Measurements from ENCODE around the gene LRRC4C.

LRRC4C gene

DNA sequence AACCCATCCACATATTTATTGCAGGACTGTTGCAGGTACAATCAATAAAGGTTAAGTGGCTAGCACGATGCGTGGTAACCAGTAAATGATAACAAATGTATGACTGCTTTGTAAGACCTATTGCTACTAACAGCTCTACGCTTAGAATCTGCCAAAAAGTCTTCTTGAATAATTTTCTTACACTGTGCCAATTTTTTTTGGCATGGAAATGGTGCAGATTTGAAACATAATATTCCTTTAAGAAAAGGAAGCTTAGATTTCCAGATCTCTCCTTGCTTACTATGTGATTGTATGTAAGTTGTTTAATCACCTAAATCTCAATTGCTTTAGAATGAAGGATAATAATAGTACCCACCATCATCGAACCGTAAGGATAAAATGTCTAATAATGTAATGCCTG, 192.0 kb downstream of the LRRC4C start:
- Mint-ChIP-seq H3K36me3 (ENCODE audit: insufficient read depth) (peaks cover 1% of the 10 kb centered on the region), H3K27ac (ENCODE audit: low read depth) (no peak overlapping the region), H3K27me3 (no peaks in the 10 kb centered on the region), H3K4me3 (no peak overlapping the region), H3K4me1 (no peaks in the 10 kb centered on the region), H3K9me3 (peaks cover 10% of the 10 kb centered on the region)
- DNase-seq (ENCODE audit: low spot score in 2 of 2) (no peak), ATAC-seq (replicated peaks; ENCODE audit: extremely low read depth, poor library complexity, severe bottlenecking) (no peak)

DNA sequence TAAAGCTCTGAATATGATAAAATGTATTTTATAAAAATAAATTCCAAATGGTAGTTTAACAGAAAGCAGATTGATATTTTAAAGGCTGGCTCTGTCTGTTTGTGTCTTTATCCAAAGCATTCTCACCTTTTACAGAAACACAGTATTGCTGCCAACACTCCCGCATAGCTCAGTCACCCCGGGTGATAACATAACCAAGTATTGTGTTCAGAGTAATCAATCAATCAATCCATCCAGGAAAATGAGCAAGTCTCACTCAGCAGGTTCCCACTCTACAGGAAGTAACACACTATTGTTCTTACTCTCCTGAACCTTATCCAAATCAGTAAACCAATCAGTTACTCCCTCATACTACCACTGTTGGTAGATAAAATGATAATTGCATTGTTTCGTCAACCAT, 203.4 kb downstream of the LRRC4C start:
- Mint-ChIP-seq H3K4me3 (no peak overlapping the region), H3K4me1 (no peaks in the 10 kb centered on the region), H3K9me3 (peaks cover 17% of the 10 kb centered on the region), H3K36me3 (ENCODE audit: insufficient read depth) (peaks cover 1% of the 10 kb centered on the region), H3K27ac (ENCODE audit: low read depth) (no peak overlapping the region), H3K27me3 (no peaks in the 10 kb centered on the region)
- no peak for DNase-seq (ENCODE audit: low spot score in 2 of 2)
- no peak for ATAC-seq (replicated peaks; ENCODE audit: extremely low read depth, poor library complexity, severe bottlenecking)

DNA sequence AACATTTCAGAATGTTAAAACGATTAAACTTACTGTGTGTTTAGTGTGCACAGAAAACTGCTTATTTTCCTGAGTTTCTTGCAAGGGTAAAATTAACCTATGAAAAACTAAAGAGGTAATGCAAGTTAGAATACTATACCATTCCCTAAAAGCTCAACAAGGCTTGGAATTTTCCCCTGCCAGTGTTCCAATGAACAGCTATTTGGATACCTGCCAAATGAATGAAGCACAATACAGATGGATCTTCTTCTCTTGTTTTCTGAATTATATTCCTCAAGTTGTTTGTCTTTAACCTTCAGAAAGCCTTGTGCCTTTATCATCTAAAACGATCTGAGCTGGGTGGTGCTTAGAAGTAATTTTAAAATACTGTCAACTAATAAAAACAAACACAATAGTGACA, 204.5 kb downstream of the LRRC4C start:
- peaks cover 18% of the 10 kb centered on the region for H3K9me3 Mint-ChIP-seq
- no peaks in the 10 kb centered on the region for H3K27me3 Mint-ChIP-seq
- H3K36me3 Mint-ChIP-seq (ENCODE audit: insufficient read depth): peaks cover 1% of the 10 kb centered on the region
- no peak overlapping the region for H3K4me3 Mint-ChIP-seq
- DNase-seq (ENCODE audit: low spot score in 2 of 2): no peak
- H3K27ac Mint-ChIP-seq (ENCODE audit: low read depth): no peak overlapping the region
- no peaks in the 10 kb centered on the region for H3K4me1 Mint-ChIP-seq
- ATAC-seq (replicated peaks; ENCODE audit: extremely low read depth, poor library complexity, severe bottlenecking): no peak

DNA sequence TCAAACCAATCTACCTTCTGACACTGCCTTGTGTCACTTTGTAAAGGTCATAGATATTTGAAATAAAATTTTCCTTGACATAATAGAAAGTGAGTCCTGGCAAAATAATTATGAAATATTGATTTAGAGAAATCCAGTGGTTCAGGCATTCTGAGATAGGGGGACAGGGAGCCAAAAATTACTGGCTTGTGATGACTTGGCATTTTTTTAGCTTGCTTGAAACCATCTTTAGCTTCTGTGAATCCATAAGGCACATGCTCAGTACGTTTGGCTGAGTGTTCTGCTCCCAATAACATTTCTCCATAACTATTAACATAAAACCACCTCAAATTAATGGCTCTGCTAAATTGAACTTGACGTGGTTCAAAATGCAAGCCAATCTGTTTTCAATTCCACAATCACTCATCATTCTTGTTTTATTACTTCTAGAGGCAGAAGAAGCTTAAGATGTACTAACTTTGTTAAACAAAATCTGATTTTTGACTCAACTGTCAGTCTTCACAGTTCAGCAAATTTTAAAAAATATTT, 209.0 kb downstream of the LRRC4C start:
- Mint-ChIP-seq H3K9me3 (peaks cover 29% of the 10 kb centered on the region), H3K36me3 (ENCODE audit: insufficient read depth) (peaks cover 1% of the 10 kb centered on the region), H3K27ac (ENCODE audit: low read depth) (no peak overlapping the region), H3K4me1 (no peaks in the 10 kb centered on the region), H3K27me3 (no peaks in the 10 kb centered on the region), H3K4me3 (no peak overlapping the region)
- no peak for DNase-seq (ENCODE audit: low spot score in 2 of 2)
- no peak for ATAC-seq (replicated peaks; ENCODE audit: extremely low read depth, poor library complexity, severe bottlenecking)

DNA sequence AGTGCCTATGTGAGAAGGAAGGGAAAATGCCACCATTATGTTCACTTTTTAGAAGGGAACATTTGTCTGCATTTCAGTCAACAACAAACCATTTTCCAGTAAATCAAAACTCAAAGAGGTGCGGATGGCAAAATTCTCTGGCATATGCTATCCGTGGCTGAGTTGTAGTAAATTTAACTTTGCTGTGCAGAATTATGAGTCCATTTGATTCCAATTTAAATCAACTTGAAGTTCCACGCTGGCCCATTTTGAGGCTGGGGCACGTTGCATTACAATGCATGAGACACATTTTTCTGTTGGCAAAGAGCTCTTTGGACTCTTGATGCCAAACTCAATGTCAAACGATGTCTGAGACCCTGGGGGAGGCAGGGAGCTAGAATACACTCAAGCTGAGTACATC, 211.8 kb downstream of the LRRC4C start:
- H3K36me3 Mint-ChIP-seq (ENCODE audit: insufficient read depth): peaks cover 1% of the 10 kb centered on the region
- no peak overlapping the region for H3K27ac Mint-ChIP-seq (ENCODE audit: low read depth)
- no peaks in the 10 kb centered on the region for H3K4me1 Mint-ChIP-seq
- H3K9me3 Mint-ChIP-seq: peaks cover 45% of the 10 kb centered on the region
- no peak overlapping the region for H3K4me3 Mint-ChIP-seq
- no peak for ATAC-seq (replicated peaks; ENCODE audit: extremely low read depth, poor library complexity, severe bottlenecking)
- no peak for DNase-seq (ENCODE audit: low spot score in 2 of 2)
- H3K27me3 Mint-ChIP-seq: no peaks in the 10 kb centered on the region

DNA sequence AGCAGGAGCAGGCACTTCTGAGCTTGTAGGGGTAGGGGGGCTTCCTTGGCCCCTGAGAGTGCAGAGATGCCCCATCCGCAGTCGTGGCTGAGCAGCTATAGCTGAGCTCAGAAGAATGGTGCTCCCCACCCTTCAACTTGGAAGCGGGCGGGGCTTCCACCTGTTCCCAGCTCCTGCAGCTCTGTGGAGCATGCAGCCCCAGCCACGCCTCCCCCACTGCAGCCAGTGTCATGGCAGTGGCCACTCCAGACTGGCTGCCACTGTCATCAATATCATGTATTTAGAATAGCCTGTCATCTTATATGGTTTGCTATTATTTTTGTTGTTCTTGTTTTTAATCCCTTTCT, 213.1 kb downstream of the LRRC4C start:
- Mint-ChIP-seq H3K27me3 (no peaks in the 10 kb centered on the region), H3K9me3 (peaks cover 39% of the 10 kb centered on the region)

DNA sequence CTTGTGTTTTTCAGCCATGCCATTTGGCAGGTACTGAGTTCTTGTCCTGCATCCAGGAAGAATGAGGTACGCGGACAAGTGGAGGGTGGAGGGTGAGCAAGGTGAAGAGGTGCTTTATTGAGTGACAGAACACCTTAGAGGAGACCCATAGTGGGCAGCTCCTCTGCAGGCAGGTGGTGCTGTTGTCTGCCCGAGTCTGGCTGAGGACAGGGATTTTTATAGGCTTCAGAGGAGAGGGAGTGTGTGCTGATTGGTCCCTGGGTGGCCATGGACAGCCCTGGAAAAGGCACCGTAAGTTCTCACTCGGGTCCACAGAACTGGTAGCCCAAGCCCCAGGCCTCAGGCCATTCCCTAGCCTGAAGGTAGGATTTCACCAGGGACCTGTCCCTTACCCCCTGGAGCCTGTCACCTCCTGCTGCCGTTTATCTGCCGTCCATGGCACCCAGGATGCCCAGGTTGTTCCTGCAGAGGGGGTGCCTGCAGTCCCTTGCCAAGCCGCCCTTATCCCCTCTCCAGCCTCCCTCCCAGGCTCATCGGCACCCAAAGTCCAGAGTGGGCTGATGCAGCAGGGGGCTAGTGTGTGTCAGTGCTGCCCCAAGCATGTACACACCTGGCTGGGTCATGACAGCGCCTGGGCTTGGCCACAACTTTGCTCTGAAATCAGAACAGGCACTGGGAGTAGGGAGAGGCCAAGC, 213.6 kb downstream of the LRRC4C start:
- Mint-ChIP-seq H3K9me3 (peaks cover 34% of the 10 kb centered on the region), H3K27me3 (no peaks in the 10 kb centered on the region), H3K36me3 (ENCODE audit: insufficient read depth) (no peaks in the 10 kb centered on the region), H3K4me3 (no peak overlapping the region), H3K27ac (ENCODE audit: low read depth) (no peak overlapping the region), H3K4me1 (no peaks in the 10 kb centered on the region)
- no peak for ATAC-seq (replicated peaks; ENCODE audit: extremely low read depth, poor library complexity, severe bottlenecking)
- DNase-seq (ENCODE audit: low spot score in 2 of 2): no peak

More for the DNA sequence above, 213.1 kb downstream of the LRRC4C start:
- Mint-ChIP-seq H3K4me1 (no peaks in the 10 kb centered on the region), H3K4me3 (no peak overlapping the region), H3K36me3 (ENCODE audit: insufficient read depth) (no peaks in the 10 kb centered on the region), H3K27ac (ENCODE audit: low read depth) (no peak overlapping the region)
- DNase-seq (ENCODE audit: low spot score in 2 of 2) (no peak), ATAC-seq (replicated peaks; ENCODE audit: extremely low read depth, poor library complexity, severe bottlenecking) (no peak)

DNA sequence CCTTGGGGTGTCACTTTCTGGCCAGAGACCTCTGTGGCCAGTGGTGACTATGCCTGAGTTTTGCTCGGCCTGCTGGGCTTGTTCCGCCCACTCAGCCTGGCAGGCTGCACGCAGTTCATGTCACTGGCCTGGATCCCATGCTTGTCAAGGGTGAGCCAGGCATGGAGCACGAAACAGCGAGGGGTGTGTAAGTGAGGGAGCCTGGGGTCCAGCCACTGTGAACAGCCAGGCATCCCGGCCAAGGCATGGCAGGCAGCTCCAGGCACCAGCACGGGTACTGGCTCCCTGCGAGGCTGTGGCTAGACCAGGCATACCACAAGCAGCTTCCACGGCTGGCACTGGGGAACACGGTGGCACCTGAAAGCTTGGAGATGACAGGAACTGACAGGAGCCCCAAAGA, 214.3 kb downstream of the LRRC4C start:
- DNase-seq (ENCODE audit: low spot score in 2 of 2) (no peak), ATAC-seq (replicated peaks; ENCODE audit: extremely low read depth, poor library complexity, severe bottlenecking) (no peak)
- peaks cover 38% of the 10 kb centered on the region for H3K9me3 Mint-ChIP-seq
- no peak overlapping the region for H3K27ac Mint-ChIP-seq (ENCODE audit: low read depth)
- no peaks in the 10 kb centered on the region for H3K4me1 Mint-ChIP-seq
- no peaks in the 10 kb centered on the region for H3K36me3 Mint-ChIP-seq (ENCODE audit: insufficient read depth)
- H3K4me3 Mint-ChIP-seq: no peak overlapping the region
- H3K27me3 Mint-ChIP-seq: no peaks in the 10 kb centered on the region

DNA sequence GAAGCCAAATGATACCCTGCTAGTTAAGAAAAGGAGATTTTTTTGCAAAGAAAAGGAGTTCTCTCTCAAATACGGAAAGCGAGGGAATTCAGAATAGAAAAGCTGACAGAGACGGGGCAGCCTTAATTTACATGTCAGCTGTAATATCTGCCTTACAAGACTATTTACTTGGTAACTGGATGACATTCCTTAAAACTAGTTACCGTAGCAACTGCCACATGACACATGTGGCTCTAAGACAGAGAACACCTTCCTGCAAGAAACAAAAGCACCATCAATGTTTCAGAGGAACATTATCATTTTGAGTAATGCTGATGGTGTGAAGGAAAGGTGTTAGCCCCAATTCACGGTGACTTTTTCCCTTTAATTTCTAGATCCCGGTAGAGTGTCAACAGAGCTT, 222.1 kb downstream of the LRRC4C start:
- H3K27ac Mint-ChIP-seq (ENCODE audit: low read depth): no peak overlapping the region
- no peaks in the 10 kb centered on the region for H3K27me3 Mint-ChIP-seq
- no peaks in the 10 kb centered on the region for H3K4me1 Mint-ChIP-seq
- H3K9me3 Mint-ChIP-seq: peaks cover 21% of the 10 kb centered on the region
- no peak for DNase-seq (ENCODE audit: low spot score in 2 of 2)
- H3K36me3 Mint-ChIP-seq (ENCODE audit: insufficient read depth): peaks cover 2% of the 10 kb centered on the region
- H3K4me3 Mint-ChIP-seq: no peak overlapping the region
- ATAC-seq (replicated peaks; ENCODE audit: extremely low read depth, poor library complexity, severe bottlenecking): no peak

DNA sequence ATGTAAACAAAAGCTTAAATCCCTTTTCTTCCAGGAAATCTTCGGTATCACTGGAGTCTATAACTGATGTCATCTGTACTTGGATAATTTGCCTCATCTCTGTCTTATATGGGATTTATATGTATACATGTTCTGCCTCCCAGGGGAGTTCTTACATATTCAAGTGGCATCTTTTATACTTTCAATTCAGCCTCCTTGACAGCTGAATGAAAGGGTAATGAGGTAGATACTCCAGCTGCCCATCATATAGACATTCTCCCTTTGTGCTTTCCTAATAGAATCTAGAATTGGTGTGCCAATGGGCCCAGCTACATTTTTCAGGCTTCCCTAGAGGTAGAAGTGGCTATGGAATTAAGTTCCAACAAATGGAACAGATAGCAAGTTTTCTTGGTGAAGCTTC, 223.8 kb downstream of the LRRC4C start:
- Mint-ChIP-seq H3K4me3 (no peak overlapping the region), H3K27ac (ENCODE audit: low read depth) (no peak overlapping the region), H3K36me3 (ENCODE audit: insufficient read depth) (peaks cover 2% of the 10 kb centered on the region), H3K9me3 (peaks cover 21% of the 10 kb centered on the region), H3K27me3 (no peaks in the 10 kb centered on the region), H3K4me1 (no peaks in the 10 kb centered on the region)
- DNase-seq (ENCODE audit: low spot score in 2 of 2) (no peak), ATAC-seq (replicated peaks; ENCODE audit: extremely low read depth, poor library complexity, severe bottlenecking) (no peak)

DNA sequence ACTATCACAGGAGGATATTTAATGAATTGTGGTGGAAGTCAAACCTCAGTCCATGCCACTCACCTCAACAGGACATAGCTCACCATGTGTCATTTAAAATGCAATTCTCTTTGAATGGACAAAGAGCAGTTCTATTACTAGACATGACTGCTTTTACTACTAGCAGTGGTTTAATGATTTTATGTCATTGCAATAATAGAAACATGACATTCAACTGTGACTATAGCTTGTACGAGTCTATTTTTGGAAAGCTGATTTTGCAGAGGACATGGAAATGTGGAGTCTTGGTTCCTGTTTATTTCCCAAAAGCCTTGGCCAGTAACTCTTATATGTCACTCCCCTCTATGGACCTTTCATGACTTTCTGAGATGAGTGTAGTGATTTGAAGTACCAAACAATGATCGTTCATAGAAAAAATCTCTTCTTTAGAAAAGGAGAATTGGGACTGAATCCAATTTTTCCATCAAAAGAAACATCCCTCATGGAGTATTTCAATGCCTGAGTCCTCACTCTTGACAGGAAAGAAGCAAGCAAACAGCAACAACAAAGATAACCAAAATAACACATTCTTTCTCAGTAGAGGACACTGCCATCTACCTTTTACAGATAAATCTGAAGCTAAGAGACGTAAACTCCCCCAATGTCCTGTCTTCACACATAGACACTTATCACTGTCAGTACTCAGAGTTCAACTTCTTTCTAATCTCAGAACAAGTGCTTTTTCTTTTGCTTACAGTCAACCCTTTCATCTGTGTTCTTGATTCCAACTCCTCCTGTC, 233.4 kb downstream of the LRRC4C start:
- no peaks in the 10 kb centered on the region for H3K27me3 Mint-ChIP-seq
- H3K4me3 Mint-ChIP-seq: no peak overlapping the region
- DNase-seq (ENCODE audit: low spot score in 2 of 2): no peak
- H3K36me3 Mint-ChIP-seq (ENCODE audit: insufficient read depth): no peaks in the 10 kb centered on the region
- ATAC-seq (replicated peaks; ENCODE audit: extremely low read depth, poor library complexity, severe bottlenecking): no peak
- no peak overlapping the region for H3K27ac Mint-ChIP-seq (ENCODE audit: low read depth)
- H3K9me3 Mint-ChIP-seq: peaks cover 53% of the 10 kb centered on the region
- H3K4me1 Mint-ChIP-seq: no peaks in the 10 kb centered on the region

DNA sequence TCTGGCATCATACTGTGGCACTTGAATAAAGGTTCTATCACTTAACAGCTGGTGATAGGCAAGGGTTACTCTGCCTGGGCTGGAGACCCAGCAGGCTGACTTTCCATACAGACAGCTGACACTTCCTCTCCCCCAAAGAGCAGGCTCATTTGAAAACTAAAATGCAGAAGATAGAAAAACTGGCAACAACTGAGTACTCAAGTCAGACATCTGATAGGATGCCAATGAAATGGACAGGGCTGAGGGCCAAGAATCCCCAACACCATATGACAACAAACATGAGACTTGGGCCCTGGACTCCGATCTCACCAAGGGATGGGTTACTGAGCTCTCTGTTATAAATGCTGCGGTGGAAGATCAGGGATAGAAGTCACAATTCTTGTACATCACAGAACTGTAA, 237.2 kb downstream of the LRRC4C start:
- no peaks in the 10 kb centered on the region for H3K4me1 Mint-ChIP-seq
- DNase-seq (ENCODE audit: low spot score in 2 of 2) (no peak), ATAC-seq (replicated peaks; ENCODE audit: extremely low read depth, poor library complexity, severe bottlenecking) (no peak)
- H3K36me3 Mint-ChIP-seq (ENCODE audit: insufficient read depth): no peaks in the 10 kb centered on the region
- H3K9me3 Mint-ChIP-seq: peaks cover 31% of the 10 kb centered on the region
- no peak overlapping the region for H3K4me3 Mint-ChIP-seq
- H3K27me3 Mint-ChIP-seq: no peaks in the 10 kb centered on the region
- H3K27ac Mint-ChIP-seq (ENCODE audit: low read depth): no peak overlapping the region

DNA sequence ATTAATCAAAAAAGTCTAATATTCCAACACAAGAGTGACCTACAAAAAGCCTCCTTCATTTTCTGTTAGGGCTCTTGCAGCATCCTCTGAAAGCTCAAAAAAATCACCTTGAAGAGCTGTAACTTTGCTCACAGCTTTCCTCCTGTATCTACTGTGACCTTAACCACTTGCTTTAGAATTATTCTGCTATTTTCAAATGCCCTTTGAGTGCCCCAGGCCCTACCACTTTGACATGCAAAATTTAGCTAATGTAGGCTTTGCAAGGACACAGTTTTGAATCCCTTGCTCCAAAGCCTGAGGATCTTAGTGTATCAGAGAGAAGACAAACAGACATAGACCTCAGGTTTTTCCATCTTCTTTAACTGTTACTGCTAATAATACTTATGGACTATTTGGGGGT, 253.1 kb downstream of the LRRC4C start:
- ATAC-seq (replicated peaks; ENCODE audit: extremely low read depth, poor library complexity, severe bottlenecking): no peak
- Mint-ChIP-seq H3K9me3 (peaks cover 27% of the 10 kb centered on the region), H3K4me3 (no peak overlapping the region), H3K4me1 (no peaks in the 10 kb centered on the region), H3K36me3 (ENCODE audit: insufficient read depth) (peaks cover 2% of the 10 kb centered on the region), H3K27me3 (no peaks in the 10 kb centered on the region), H3K27ac (ENCODE audit: low read depth) (no peak overlapping the region)
- DNase-seq (ENCODE audit: low spot score in 2 of 2): no peak
